ENCODE data around the gene BICD2.

The BICD2 gene

GRCh38 chr9:92665836-92666235 is 98.8 kb downstream of the BICD2 start:
- no peak for ATAC-seq
- H3K4me1 Mint-ChIP-seq, result peaks cover 75% of the 10 kb centered on the region
- H3K27me3 Mint-ChIP-seq, result no peaks in the 10 kb centered on the region
- H3K9me3 Mint-ChIP-seq, result no peaks in the 10 kb centered on the region
- H3K4me3 Mint-ChIP-seq, result peak overlapping the region in 1 of 2 donors; percentile 3
- peak overlapping the region; percentile 3 to 19 for H3K27ac Mint-ChIP-seq
- no peak for DNase-seq

DNA sequence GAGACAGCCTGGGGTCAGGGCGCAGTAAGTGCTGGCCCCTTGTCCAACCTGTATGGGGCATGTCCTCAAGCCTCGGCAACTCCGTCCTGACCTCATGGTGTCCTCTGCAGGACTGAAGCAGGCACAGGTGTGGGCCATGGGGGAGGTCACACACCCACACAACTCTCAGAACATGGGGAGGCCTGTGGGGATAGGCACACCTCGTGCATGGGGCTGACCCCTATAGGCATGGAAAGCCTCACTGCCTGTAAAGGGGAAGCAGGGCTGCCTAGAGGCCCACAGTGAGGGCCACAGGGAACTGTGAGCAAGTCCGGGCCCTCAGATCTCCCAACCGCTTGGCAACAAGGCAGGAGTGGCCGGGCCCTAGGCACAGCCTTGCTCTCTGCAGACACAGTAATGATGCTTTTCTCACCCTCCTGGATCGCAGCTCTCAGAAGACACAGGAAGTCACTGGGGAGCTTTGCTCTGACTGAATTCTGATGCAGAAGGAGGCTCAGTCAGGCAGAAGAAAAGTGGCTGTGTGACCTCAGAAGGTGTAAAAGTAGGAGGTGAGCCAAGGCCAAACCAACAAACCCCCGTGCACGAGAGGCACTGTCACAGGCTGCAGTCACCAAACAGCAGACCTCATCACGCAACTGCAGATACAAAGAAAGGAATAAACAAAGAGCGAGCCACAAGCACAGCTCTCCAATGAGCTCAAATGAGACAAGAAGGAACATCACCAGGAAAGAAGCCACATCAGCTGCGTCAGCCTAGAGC is 100.1 kb downstream of the BICD2 start:
- Mint-ChIP-seq H3K27me3 (no peaks in the 10 kb centered on the region), H3K4me1 (peaks cover 81% of the 10 kb centered on the region), H3K4me3 (peak overlapping the region; percentile 44 to 68), H3K27ac (peak overlapping the region; percentile 37 to 77), H3K9me3 (no peaks in the 10 kb centered on the region)
- ATAC-seq (peak; percentile 80), DNase-seq (peak; percentile 14 to 51)

- H3K9me3 Mint-ChIP-seq, result no peaks in the 10 kb centered on the region
- H3K27me3 Mint-ChIP-seq, result no peaks in the 10 kb centered on the region
- ATAC-seq (no peak), DNase-seq (no peak)
- H3K4me3 Mint-ChIP-seq, result no peak overlapping the region
- no peak overlapping the region for H3K27ac Mint-ChIP-seq
- peaks cover 79% of the 10 kb centered on the region for H3K4me1 Mint-ChIP-seq
These were observed 100.7 kb downstream of the BICD2 start for GRCh38 chr9:92663951-92664350.

DNA sequence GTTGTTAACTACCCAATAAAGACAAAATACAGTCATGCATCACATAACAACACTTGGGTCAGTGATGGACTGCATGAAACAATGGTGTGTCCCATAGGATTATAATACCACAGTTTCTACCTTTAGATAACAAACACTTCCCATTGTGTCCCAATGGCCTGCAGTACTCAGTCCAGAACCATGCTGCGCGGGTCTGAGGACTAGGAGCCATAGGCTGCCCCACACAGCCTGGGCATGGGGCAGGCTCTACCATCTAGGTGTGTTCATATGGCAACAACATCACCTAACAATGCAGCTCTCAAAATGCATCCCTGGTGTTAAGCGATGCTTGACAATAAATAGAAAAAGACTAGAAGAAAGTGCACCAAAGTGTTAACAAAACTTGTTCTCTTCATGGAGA is 101.5 kb downstream of the BICD2 start:
- no peak for DNase-seq
- Mint-ChIP-seq H3K9me3 (no peaks in the 10 kb centered on the region), H3K4me1 (peaks cover 74% of the 10 kb centered on the region), H3K27ac (no peak overlapping the region), H3K27me3 (no peaks in the 10 kb centered on the region), H3K4me3 (no peak overlapping the region)
- no peak for ATAC-seq

DNA sequence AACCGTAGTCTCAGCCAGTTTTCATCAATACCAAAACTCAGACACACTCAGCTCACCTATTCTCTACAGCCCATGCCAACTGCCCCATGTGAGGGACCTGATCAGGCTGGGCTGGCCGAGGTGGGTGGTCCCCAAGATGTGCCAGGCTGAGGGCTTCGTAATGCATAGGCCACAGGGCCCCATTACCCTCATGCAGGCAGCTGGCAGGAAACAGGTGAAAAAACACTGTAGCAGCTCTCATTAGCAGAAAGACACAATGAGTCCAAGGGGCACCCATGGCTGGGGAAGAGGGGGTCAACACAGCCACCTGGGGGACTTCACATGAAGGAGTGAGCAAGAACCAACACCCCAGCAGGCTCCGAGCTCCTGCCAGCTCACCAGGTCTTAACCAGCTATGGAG is 102.9 kb downstream of the BICD2 start:
- H3K27me3 Mint-ChIP-seq, result no peaks in the 10 kb centered on the region
- H3K9me3 Mint-ChIP-seq, result no peaks in the 10 kb centered on the region
- H3K4me3 Mint-ChIP-seq, result no peak overlapping the region
- ATAC-seq, result no peak
- H3K27ac Mint-ChIP-seq, result peak overlapping the region in 1 of 2 donors; percentile 2
- H3K4me1 Mint-ChIP-seq, result peaks cover 68% of the 10 kb centered on the region
- DNase-seq, result no peak
